K562 (cell line): ENCODE measurements around the gene EPHA10. TPM values are rescaled to one million over a fixed set of nuclear protein-coding genes. Genes with fewer than 3 reads are reported as not detected.

Experiments used
- ATAC-seq: fragments of 200-7000 bp; cut with Tn5 transposase; 3 replicates; pipeline ENCODE4 v1.9.1; 2020; ENCODE audit warnings: moderate library complexity
- BruUV-seq: library from RNA; stranded (reverse); fragments of 400-500 nt; replicated peaks from 2 replicates; lab custom pipeline; 2021; lab: Mats Ljungman, UMichigan
- CTCF ChIA-PET: fragments of 300-600 bp; formaldehyde crosslinking; extraction: SDS; loops from one replicate; lab custom pipeline; 2021; ENCODE audit warnings: low intra/inter-chr PET ratio; lab: Yijun Ruan, JAX
- POLR2A ChIA-PET: fragments of 300-600, 350-650 bp; sonication (Branson Sonifier 250); formaldehyde crosslinking; extraction: SDS; loops from one replicate; lab custom pipeline; 2021; ENCODE audit warnings: antibody characterized with exemption, inconsistent platforms; lab: Yijun Ruan, JAX
- DNase-seq, 4 experiments: peaks; one replicate each; pipeline versions ENCODE4 v3.0.0 to v3.0.0-alpha.2; 2011 to 2018; ENCODE audit warnings: low spot score in 3 of 4, mixed read lengths in 3 of 4; ENCODE audit errors: extremely low read depth in 1 of 4
- FAIRE-seq: peaks from 2 replicates; lab custom pipeline; 2011; peaks lifted over from hg19 to GRCh38; lab: Jason Lieb, UNC
- H2AFZ ChIP-seq: 2 replicates; pipeline ENCODE4 v1.6.0; 2011; ENCODE audit warnings: low read depth, low read length, control low read depth, inconsistent platforms
- H3K27ac ChIP-seq: fragments of 200-600 bp; 3 replicates; pipeline ENCODE4 v1.8.0; 2011; ENCODE audit warnings: low read depth, mild to moderate bottlenecking, control low read depth, inconsistent platforms, low read length, moderate library complexity, mixed read lengths; ENCODE audit errors: extremely low read depth
- H3K27me3 ChIP-seq, 2 experiments: fragments of 300-600 bp in 1 of 2; 2 replicates in 1 of 2; 3 replicates in 1 of 2; pipeline versions ENCODE4 v1.6.0 to v1.8.0; 2011; ENCODE audit warnings: inconsistent platforms in 2 of 2, low read length in 2 of 2, mild to moderate bottlenecking in 1 of 2, mixed read lengths in 1 of 2, moderate library complexity in 1 of 2; ENCODE audit not compliant: control insufficient read depth in 2 of 2, insufficient read depth in 2 of 2
- H3K36me3 ChIP-seq: fragments of 300-600 bp; 3 replicates; pipeline ENCODE4 v1.8.0; 2011; ENCODE audit warnings: mild to moderate bottlenecking, low read length, inconsistent platforms; ENCODE audit not compliant: control insufficient read depth, insufficient read depth
- H3K4me1 ChIP-seq, 2 experiments: fragments of 200-600 bp in 1 of 2; replicated peaks in 1 of 2; 2 replicates in 1 of 2; 3 replicates in 1 of 2; pipeline versions ENCODE4 v1.5.1 to v1.8.0; 2011; ENCODE audit warnings: inconsistent platforms in 2 of 2, low read length in 2 of 2, mild to moderate bottlenecking in 1 of 2, mixed read lengths in 1 of 2, moderate library complexity in 1 of 2; ENCODE audit not compliant: control insufficient read depth in 2 of 2, insufficient read depth in 2 of 2
- H3K4me2 ChIP-seq: 2 replicates; pipeline ENCODE4 v1.6.1; 2011; ENCODE audit warnings: low read length, control low read depth, inconsistent platforms, mixed read lengths; ENCODE audit not compliant: insufficient read depth
- H3K4me3 ChIP-seq: fragments of 200-600 bp; sonication (generic), shearing (Covaris generic); 2 replicates; pipeline ENCODE4 v1.5.1; 2016; ENCODE audit warnings: control low read depth, inconsistent platforms
- H3K79me2 ChIP-seq: fragments of 200-600 bp; 3 replicates; pipeline ENCODE4 v1.8.0; 2011; ENCODE audit warnings: low read length, inconsistent platforms; ENCODE audit not compliant: control insufficient read depth, insufficient read depth
- H3K9ac ChIP-seq, 2 experiments: 2 replicates each; pipeline versions ENCODE4 v1.6.0 to v1.6.1; 2011; ENCODE audit warnings: low read depth in 2 of 2, low read length in 2 of 2, control low read depth in 1 of 2, inconsistent platforms in 1 of 2, mild to moderate bottlenecking in 1 of 2, mixed read lengths in 1 of 2; ENCODE audit not compliant: insufficient read depth in 1 of 2
- H3K9me1 ChIP-seq: one replicate; pipeline ENCODE4 v1.6.0; 2011; ENCODE audit warnings: inconsistent platforms, mild to moderate bottlenecking, low read length, moderate library complexity; ENCODE audit not compliant: control insufficient read depth, insufficient read depth
- H3K9me3 ChIP-seq: replicated peaks from 2 replicates; pipeline ENCODE4 v1.5.1; 2011; ENCODE audit warnings: low read depth, low read length, inconsistent platforms; ENCODE audit not compliant: control insufficient read depth, insufficient read depth
- H4K20me1 ChIP-seq: replicated peaks from 2 replicates; pipeline ENCODE4 v1.6.1; 2011; ENCODE audit warnings: low read length, inconsistent platforms, mixed read lengths; ENCODE audit not compliant: control insufficient read depth, insufficient read depth
- GABPB1 ChIP-seq: sonication (generic); formaldehyde crosslinking; IDR thresholded peaks from 2 replicates; pipeline ENCODE4 v1.8.0; 2022; ENCODE audit warnings: mild to moderate bottlenecking, missing genetic modification reagents
- SMAD2 ChIP-seq: fragments of 150-350 bp; IDR thresholded peaks from 2 replicates; pipeline ENCODE4 v1.6.1; 2014; ENCODE audit warnings: low read depth, mild to moderate bottlenecking, low read length
- ZNF143 ChIP-seq: sonication (generic); formaldehyde crosslinking; IDR thresholded peaks from 2 replicates; pipeline ENCODE4 v1.9.0; 2022; ENCODE audit warnings: mild to moderate bottlenecking, missing genetic modification reagents
- ZNF780A ChIP-seq: fragments of 250-450 bp; sonication (Bioruptor Pico); IDR thresholded peaks from 2 replicates; pipeline ENCODE4 v1.5.0; 2021; ENCODE audit warnings: mild to moderate bottlenecking
- WGBS: fragments of 100-300 bp; shearing (Covaris generic); methylation state at CpG from one replicate; pipeline ENCODE4 v1.1.6; 2016; ENCODE audit warnings: low coverage, mixed read lengths; ENCODE audit not compliant: insufficient coverage; ENCODE audit errors: missing lambda C conversion rate; 5-methylcytosine and 5-hydroxymethylcytosine counted together
- in situ Hi-C: fragments of 300-500 bp; cut with MboI; formaldehyde crosslinking; loops from 4 replicates; pipeline ENCODE4 v1.15.0; 2018; ENCODE audit warnings: inconsistent platforms, mixed read lengths
- intact Hi-C: fragments of 100-400 bp; cut with micrococcal nuclease; formaldehyde crosslinking; loops from 2 replicates; pipeline ENCODE4 v1.14.2; 2022
- polyA plus RNA-seq, 8 experiments: library from polyadenylated mRNA; depleted of rRNA in 4 of 8; stranded (reverse) in 5 of 8; unstranded in 3 of 8; fragments of >200 nt; fragmentation: Nextera tagmentation in 2 of 8; fragmentation: Illumina TruSeq in 1 of 8; extraction: Ambion mirVana in 2 of 8; extraction: Trizol in 1 of 8; gene quantifications; 2 replicates each; pipeline versions ENCODE4 v1.2.1 to v1.2.3, GENCODE V29; 2011 to 2014; ENCODE audit warnings: inconsistent platforms in 1 of 8, missing spikeins in 1 of 8
- total RNA-seq, 7 experiments: library from RNA; depleted of rRNA in 6 of 7; stranded (reverse); fragments of >200 nt in 6 of 7; fragmentation: Illumina TruSeq in 2 of 7; extraction: Trizol in 2 of 7; gene quantifications; 2 replicates each; pipeline versions ENCODE4 v1.2.1 to v1.2.3, GENCODE V29; 2011 to 2021; ENCODE audit warnings: low replicate concordance in 1 of 7
- TF ChIP-seq, protein P1 (sequence below): sonication (generic); formaldehyde crosslinking; IDR thresholded peaks from 2 replicates; pipeline ENCODE4 v1.8.1; 2023; ENCODE audit warnings: mild to moderate bottlenecking, missing genetic modification reagents
- TF ChIP-seq, protein P2 (sequence below): fragments of 450-650 bp; conservative IDR thresholded peaks from 2 replicates; pipeline ENCODE4 v1.6.1; 2016; ENCODE audit warnings: missing genetic modification characterization, low read depth, mild to moderate bottlenecking, missing compliant biosample characterization, moderate library complexity
- TF ChIP-seq, protein P3 (sequence below), 2 experiments: fragments of 200-800 bp in 1 of 2; sonication (Bioruptor generic) in 1 of 2; sonication (generic) in 1 of 2; formaldehyde crosslinking in 1 of 2; IDR thresholded peaks in 1 of 2; conservative IDR thresholded peaks in 1 of 2; 2 replicates each; pipeline versions ENCODE4 v1.5.0 to v1.6.1; 2016 to 2020; ENCODE audit warnings: missing compliant biosample characterization in 1 of 2, missing genetic modification characterization in 1 of 2, missing genetic modification reagents in 1 of 2

The EPHA10 gene
- total and polyA plus RNA-seq, 9 of the 15 experiments (the other 6 are each of a cell fraction or from before 2014, with no cell fraction given) = 0.03 TPM; not detected in 8

DNA sequence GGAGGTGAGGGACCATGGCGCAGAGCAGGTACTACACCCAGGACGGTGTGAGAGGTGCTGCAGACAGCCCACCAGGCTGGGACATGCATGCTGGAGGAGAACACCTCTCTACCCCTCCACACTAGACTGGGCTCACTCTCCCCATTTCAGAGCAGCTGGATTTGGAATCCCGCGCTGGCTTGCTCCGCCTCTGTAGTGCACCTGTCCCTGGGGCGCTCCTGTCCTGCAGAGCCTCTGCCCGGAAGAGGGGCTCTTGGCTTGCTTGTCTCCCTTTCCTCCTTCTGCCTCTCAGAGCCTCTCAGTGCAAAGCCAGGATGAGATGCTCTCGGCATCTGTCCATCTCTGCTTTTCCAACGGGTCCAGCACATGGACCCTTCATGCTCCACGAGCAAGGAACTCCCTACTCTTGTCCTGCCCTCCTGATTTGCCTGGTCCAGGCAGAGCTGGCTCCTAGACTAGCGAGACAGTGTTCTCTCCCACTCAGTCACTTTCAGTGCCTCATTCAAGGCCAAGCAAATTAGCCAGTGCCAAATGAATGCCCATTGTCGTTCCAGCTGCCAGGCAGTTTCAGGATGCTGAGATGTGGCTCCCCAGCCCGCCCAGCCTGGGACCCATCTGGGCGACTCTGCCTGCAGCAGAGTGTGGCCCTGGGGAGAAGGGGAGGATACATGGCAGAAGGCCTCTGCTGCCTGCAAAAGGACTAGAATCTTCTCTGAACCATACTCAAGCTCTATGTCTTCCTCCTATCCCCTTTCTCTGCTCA is 38.9 kb downstream of the EPHA10 start:
- no peak for FAIRE-seq
- no peak overlapping the region for H3K9ac ChIP-seq
- no peak for DNase-seq
- no peak overlapping the region for H3K4me3 ChIP-seq
- H4K20me1 ChIP-seq = no peaks in the 10 kb centered on the region; the same call in 1 of the 2 replicates
- peaks cover 6 to 20% of the 10 kb centered on the region in 2 experiments for H3K4me1 ChIP-seq
- no peak overlapping the region for H2AFZ ChIP-seq
- in situ Hi-C loops = no loop called here
- H3K9me3 ChIP-seq = no peaks in the 10 kb centered on the region
- no peak for TF ChIP-seq ZNF780A
- TF ChIP-seq SMAD2 = no peak
- TF ChIP-seq, protein P1, sequence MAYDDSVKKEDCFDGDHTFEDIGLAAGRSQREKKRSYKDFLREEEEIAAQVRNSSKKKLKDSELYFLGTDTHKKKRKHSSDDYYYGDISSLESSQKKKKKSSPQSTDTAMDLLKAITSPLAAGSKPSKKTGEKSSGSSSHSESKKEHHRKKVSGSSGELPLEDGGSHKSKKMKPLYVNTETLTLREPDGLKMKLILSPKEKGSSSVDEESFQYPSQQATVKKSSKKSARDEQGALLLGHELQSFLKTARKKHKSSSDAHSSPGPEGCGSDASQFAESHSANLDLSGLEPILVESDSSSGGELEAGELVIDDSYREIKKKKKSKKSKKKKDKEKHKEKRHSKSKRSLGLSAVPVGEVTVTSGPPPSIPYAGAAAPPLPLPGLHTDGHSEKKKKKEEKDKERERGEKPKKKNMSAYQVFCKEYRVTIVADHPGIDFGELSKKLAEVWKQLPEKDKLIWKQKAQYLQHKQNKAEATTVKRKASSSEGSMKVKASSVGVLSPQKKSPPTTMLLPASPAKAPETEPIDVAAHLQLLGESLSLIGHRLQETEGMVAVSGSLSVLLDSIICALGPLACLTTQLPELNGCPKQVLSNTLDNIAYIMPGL (CRISPR knock-in tag) = no peak
- TF ChIP-seq GABPB1 (CRISPR knock-in tag) = no peak
- TF ChIP-seq, protein P2, sequence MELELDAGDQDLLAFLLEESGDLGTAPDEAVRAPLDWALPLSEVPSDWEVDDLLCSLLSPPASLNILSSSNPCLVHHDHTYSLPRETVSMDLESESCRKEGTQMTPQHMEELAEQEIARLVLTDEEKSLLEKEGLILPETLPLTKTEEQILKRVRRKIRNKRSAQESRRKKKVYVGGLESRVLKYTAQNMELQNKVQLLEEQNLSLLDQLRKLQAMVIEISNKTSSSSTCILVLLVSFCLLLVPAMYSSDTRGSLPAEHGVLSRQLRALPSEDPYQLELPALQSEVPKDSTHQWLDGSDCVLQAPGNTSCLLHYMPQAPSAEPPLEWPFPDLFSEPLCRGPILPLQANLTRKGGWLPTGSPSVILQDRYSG = no peak
- TF ChIP-seq, protein P3, sequence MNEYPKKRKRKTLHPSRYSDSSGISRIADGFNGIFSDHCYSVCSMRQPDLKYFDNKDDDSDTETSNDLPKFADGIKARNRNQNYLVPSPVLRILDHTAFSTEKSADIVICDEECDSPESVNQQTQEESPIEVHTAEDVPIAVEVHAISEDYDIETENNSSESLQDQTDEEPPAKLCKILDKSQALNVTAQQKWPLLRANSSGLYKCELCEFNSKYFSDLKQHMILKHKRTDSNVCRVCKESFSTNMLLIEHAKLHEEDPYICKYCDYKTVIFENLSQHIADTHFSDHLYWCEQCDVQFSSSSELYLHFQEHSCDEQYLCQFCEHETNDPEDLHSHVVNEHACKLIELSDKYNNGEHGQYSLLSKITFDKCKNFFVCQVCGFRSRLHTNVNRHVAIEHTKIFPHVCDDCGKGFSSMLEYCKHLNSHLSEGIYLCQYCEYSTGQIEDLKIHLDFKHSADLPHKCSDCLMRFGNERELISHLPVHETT (CRISPR knock-in tag; conservative IDR thresholded peaks at IDR 0.05 in 1 of 2, IDR thresholded peaks at IDR 0.05 in 1 of 2) = no peak
- TF ChIP-seq ZNF143 (CRISPR knock-in tag) = no peak
- TF ChIP-seq, all 486 proteins: peak for 0
- ATAC-seq = no peak
- CTCF ChIA-PET = no interaction called here
- Histone ChIP-seq H3K27ac (no peak overlapping the region), H3K79me2 (no peaks in the 10 kb centered on the region), H3K4me2 (no peak overlapping the region), H3K36me3 (no peaks in the 10 kb centered on the region), H3K27me3 (peaks cover 21 to 60% of the 10 kb centered on the region in 2 experiments), H3K9me1 (no peaks in the 10 kb centered on the region)
- BruUV-seq = no TSS peak
- POLR2A ChIA-PET = no interaction called here
- WGBS = 5% methylated on average over 14 of the region's 14 CpGs
- intact Hi-C loops = no loop called here
